Mucosa of gallbladder (tissue), 1 donor: Measurements from ENCODE around the gene FIZ1. TPM values are rescaled to one million over a fixed set of nuclear protein-coding genes. Genes with fewer than 3 reads are reported as not detected.

Experiments
- DNase-seq: peaks from one replicate; pipeline ENCODE4 v3.0.0-alpha.2; 2020; ENCODE audit warnings: low spot score
- total RNA-seq: library from RNA; stranded (reverse); gene quantifications from one replicate; pipeline ENCODE4 v1.2.1, GENCODE V29; 2021
- donor health status: DM: no; HTN: no; CAD: no.

The FIZ1 gene
- total RNA-seq, 1 donor from 2014 or later, result 22.7 TPM

DNA sequence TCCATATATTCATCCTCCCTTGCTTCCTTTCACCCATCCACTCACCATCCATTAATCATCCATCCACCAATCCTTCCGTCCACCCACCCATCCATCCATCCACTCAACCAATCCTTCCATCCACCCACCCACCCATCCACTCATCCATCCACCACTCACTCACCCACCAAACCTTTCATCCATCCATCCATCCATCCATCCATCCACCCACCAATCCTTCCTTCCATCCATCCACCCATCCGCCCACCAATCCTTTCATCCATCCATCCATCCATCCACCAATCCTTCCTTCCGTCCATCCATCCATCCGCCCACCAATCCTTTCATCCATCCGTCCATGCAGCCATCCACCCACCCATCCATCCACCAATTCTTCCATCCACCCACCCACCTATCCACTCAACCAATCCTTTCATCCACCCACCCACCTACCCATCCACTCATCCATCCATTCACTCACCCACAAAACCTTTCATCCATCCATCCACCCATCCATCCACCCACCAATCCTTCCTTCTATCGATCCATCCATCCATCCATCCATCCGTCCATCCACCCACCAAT lies 56.9 kb downstream of the FIZ1 start:
- DNase-seq, result no peak

Other genes starting within 250 kb of the FIZ1 start
- gene COX6B2, start 244.8 kb downstream of the FIZ1 start, total RNA-seq, result not detected
- gene GARIN5B, start 236.3 kb downstream of the FIZ1 start, total RNA-seq, result not detected
- gene IL11, start 229.1 kb downstream of the FIZ1 start, total RNA-seq, result 0.69 TPM
- not detected for gene TMEM190, start 222.7 kb downstream of the FIZ1 start, total RNA-seq
- 39.9 TPM for gene TMEM238, start 215.2 kb downstream of the FIZ1 start, total RNA-seq
- 1,612 TPM for gene RPL28, start 213.6 kb downstream of the FIZ1 start, total RNA-seq
- 26.4 TPM for gene UBE2S, start 191.7 kb downstream of the FIZ1 start, total RNA-seq
- gene SHISA7, start 156.2 kb downstream of the FIZ1 start, total RNA-seq, result not detected
- gene ISOC2, start 137.9 kb downstream of the FIZ1 start, total RNA-seq, result 53.5 TPM
- not detected for gene C19orf85, start 134.8 kb downstream of the FIZ1 start, total RNA-seq
- gene ZNF628, start 122.9 kb downstream of the FIZ1 start, total RNA-seq, result 10.7 TPM
- gene NAT14, start 114.3 kb downstream of the FIZ1 start, total RNA-seq, result 23.1 TPM
- gene SSC5D, start 111.1 kb downstream of the FIZ1 start, total RNA-seq, result 49.7 TPM
- not detected for gene SBK2, start 62.4 kb downstream of the FIZ1 start, total RNA-seq
- gene SBK3, start 54.0 kb downstream of the FIZ1 start, total RNA-seq, result 0.20 TPM
- 35.0 TPM for gene ZNF579, start 18.7 kb downstream of the FIZ1 start, total RNA-seq
- gene ZNF524, start 771 bp upstream of the FIZ1 start, total RNA-seq, result 37.8 TPM
- 21.6 TPM for gene ZNF865, start 6.1 kb upstream of the FIZ1 start, total RNA-seq
- 13.0 TPM for gene ZNF784, start 25.0 kb upstream of the FIZ1 start, total RNA-seq
- 47.3 TPM for gene ZNF580, start 41.5 kb upstream of the FIZ1 start, total RNA-seq
- gene ZNF581, start 44.1 kb upstream of the FIZ1 start, total RNA-seq, result 22.2 TPM
- 18.4 TPM for gene CCDC106, start 48.7 kb upstream of the FIZ1 start, total RNA-seq
- 202 TPM for gene U2AF2, start 55.5 kb upstream of the FIZ1 start, total RNA-seq
- gene EPN1, start 75.7 kb upstream of the FIZ1 start, total RNA-seq, result 172 TPM
- gene NLRP9, start 138.9 kb upstream of the FIZ1 start, total RNA-seq, result not detected
- 1.1 TPM for gene RFPL4A, start 159.6 kb upstream of the FIZ1 start, total RNA-seq
- gene RFPL4AL1, start 169.6 kb upstream of the FIZ1 start, total RNA-seq, result not detected
- 0.17 TPM for gene NLRP11, start 232.5 kb upstream of the FIZ1 start, total RNA-seq
- not detected for gene NLRP4, start 237.0 kb upstream of the FIZ1 start, total RNA-seq